Neural cell (in vitro differentiated cells): ENCODE measurements around the gene PLEKHA5. TPM values are rescaled to one million over a fixed set of nuclear protein-coding genes. Genes with fewer than 3 reads are reported as not detected.

ENCODE experiments used
- H2AFZ ChIP-seq: fragments of 200-600, 300-800 bp; sonication (generic), shearing (Covaris generic); 2 replicates; pipeline ENCODE4 v1.6.0; 2014; ENCODE audit warnings: low read depth, mild to moderate bottlenecking, antibody characterized with exemption, low read length, moderate library complexity
- H3F3A ChIP-seq: fragments of 200-600 bp; shearing (Covaris generic); 2 replicates; pipeline ENCODE4 v1.6.1; 2016; ENCODE audit warnings: mild to moderate bottlenecking, moderate library complexity, mixed read lengths, antibody characterized with exemption, low read length; ENCODE audit not compliant: insufficient read depth, poor library complexity, severe bottlenecking
- H3K27ac ChIP-seq: fragments of 200-600, 300-800 bp; sonication (generic), shearing (Covaris generic); 2 replicates; pipeline ENCODE4 v1.5.1; 2014; ENCODE audit warnings: mild to moderate bottlenecking, low read length, moderate library complexity
- H3K27me3 ChIP-seq: fragments of 300-800, 200-600 bp; sonication (generic), shearing (Covaris generic); 2 replicates; pipeline ENCODE4 v1.6.0; 2014; ENCODE audit warnings: mild to moderate bottlenecking, low read depth, low read length, moderate library complexity; ENCODE audit not compliant: insufficient read depth
- H3K36me3 ChIP-seq: fragments of 300-800, 200-600 bp; sonication (generic), shearing (Covaris generic); 2 replicates; pipeline ENCODE4 v1.5.1; 2014; ENCODE audit warnings: mild to moderate bottlenecking, antibody characterized with exemption, low read length, moderate library complexity; ENCODE audit not compliant: insufficient read depth
- H3K4me2 ChIP-seq: fragments of 300-800, 200-600 bp; sonication (generic), shearing (Covaris generic); 2 replicates; pipeline ENCODE4 v1.6.0; 2014; ENCODE audit warnings: mild to moderate bottlenecking, low read length
- H3K4me3 ChIP-seq: fragments of 300-800, 200-600 bp; sonication (generic), shearing (Covaris generic); 2 replicates; pipeline ENCODE4 v1.5.1; 2014; ENCODE audit warnings: mild to moderate bottlenecking, low read length, moderate library complexity
- H3K79me2 ChIP-seq: fragments of 200-600 bp; shearing (Covaris generic); replicated peaks from 2 replicates; pipeline ENCODE4 v1.6.0; 2014; ENCODE audit warnings: mild to moderate bottlenecking, low read length, moderate library complexity; ENCODE audit not compliant: insufficient read depth
- H3K9ac ChIP-seq: fragments of 300-800, 200-600 bp; sonication (generic), shearing (Covaris generic); 2 replicates; pipeline ENCODE4 v1.6.1; 2016; ENCODE audit warnings: mild to moderate bottlenecking, low read length, mixed read lengths
- H3K9me2 ChIP-seq: fragments of 200-600 bp; shearing (Covaris generic); 2 replicates; pipeline ENCODE4 v1.6.1; 2016; ENCODE audit warnings: mild to moderate bottlenecking, low read length, mixed read lengths; ENCODE audit not compliant: insufficient read depth
- H3K9me3 ChIP-seq: fragments of 200-600, 300-800 bp; sonication (generic), shearing (Covaris generic); 2 replicates; pipeline ENCODE4 v1.6.1; 2016; ENCODE audit warnings: mild to moderate bottlenecking, mixed run types, low read length, moderate library complexity, mixed read lengths
- H4K20me1 ChIP-seq: fragments of 200-600 bp; shearing (Covaris generic); 2 replicates; pipeline ENCODE4 v1.6.1; 2016; ENCODE audit warnings: mild to moderate bottlenecking, mixed run types; ENCODE audit not compliant: insufficient read depth
- EP300 ChIP-seq: fragments of 450-650 bp; conservative IDR thresholded peaks from 2 replicates; pipeline ENCODE4 v1.6.1; 2014; ENCODE audit warnings: antibody characterized with exemption, mild to moderate bottlenecking, moderate library complexity; ENCODE audit not compliant: poor library complexity, severe bottlenecking
- MXI1 ChIP-seq: fragments of 450-650 bp; conservative IDR thresholded peaks from 2 replicates; pipeline ENCODE4 v1.6.1; 2014; ENCODE audit warnings: antibody characterized with exemption, mild to moderate bottlenecking; ENCODE audit not compliant: poor library complexity, severe bottlenecking
- POLR2AphosphoS5 ChIP-seq: IDR thresholded peaks from 2 replicates; pipeline ENCODE4 v1.6.1; 2012
- RAD21 ChIP-seq: fragments of 450-650 bp; conservative IDR thresholded peaks from 2 replicates; pipeline ENCODE4 v1.6.1; 2014; ENCODE audit warnings: antibody characterized with exemption, mild to moderate bottlenecking, moderate library complexity
- SMC3 ChIP-seq: fragments of 450-650 bp; conservative IDR thresholded peaks from 2 replicates; pipeline ENCODE4 v1.6.1; 2014; ENCODE audit warnings: antibody characterized with exemption, mild to moderate bottlenecking, moderate library complexity; ENCODE audit not compliant: poor library complexity
- TAF1 ChIP-seq: IDR thresholded peaks from 2 replicates; pipeline ENCODE4 v1.6.1; 2012; ENCODE audit warnings: low read depth
- polyA plus RNA-seq: library from polyadenylated mRNA; depleted of rRNA; stranded (reverse); fragments of >200 nt; gene quantifications from 2 replicates; pipeline ENCODE4 v1.2.3, GENCODE V29; 2014
- TF ChIP-seq, protein P1 (sequence below): fragments of 450-650 bp; IDR thresholded peaks from 2 replicates; pipeline ENCODE4 v1.5.1; 2014; ENCODE audit warnings: antibody characterized with exemption, mild to moderate bottlenecking, moderate library complexity; ENCODE audit not compliant: poor library complexity, severe bottlenecking
- TF ChIP-seq, protein P2 (sequence below): IDR thresholded peaks from 2 replicates; pipeline ENCODE4 v1.6.1; 2012; ENCODE audit warnings: borderline replicate concordance

PLEKHA5 gene
- polyA plus RNA-seq, 1 donor from 2014 or later, result 130 TPM

DNA sequence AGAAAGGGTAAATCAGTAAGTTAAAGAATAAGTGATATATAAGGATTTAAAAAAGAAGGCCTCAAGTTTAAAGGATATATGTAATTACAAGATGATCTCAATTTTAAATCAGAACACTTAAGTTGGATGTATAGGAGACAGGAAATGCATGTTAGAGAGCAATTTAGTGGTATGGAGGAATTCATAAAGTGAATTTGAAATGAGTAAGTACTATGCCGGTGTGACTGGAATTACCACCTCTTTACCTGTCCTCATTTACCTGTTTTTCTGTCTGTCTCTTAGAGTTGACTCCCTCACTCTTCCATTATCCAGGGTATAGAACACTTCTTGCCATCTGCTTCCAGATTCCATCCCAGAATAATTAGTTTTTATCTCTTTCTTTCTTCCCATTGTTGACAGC is 73.5 kb downstream of the PLEKHA5 start:
- H3K79me2 ChIP-seq, result peaks cover 52% of the 10 kb centered on the region
- no peak overlapping the region for H3K4me2 ChIP-seq
- H3K4me3 ChIP-seq, result no peak overlapping the region
- no peak overlapping the region for H2AFZ ChIP-seq
- TF ChIP-seq, protein P1, sequence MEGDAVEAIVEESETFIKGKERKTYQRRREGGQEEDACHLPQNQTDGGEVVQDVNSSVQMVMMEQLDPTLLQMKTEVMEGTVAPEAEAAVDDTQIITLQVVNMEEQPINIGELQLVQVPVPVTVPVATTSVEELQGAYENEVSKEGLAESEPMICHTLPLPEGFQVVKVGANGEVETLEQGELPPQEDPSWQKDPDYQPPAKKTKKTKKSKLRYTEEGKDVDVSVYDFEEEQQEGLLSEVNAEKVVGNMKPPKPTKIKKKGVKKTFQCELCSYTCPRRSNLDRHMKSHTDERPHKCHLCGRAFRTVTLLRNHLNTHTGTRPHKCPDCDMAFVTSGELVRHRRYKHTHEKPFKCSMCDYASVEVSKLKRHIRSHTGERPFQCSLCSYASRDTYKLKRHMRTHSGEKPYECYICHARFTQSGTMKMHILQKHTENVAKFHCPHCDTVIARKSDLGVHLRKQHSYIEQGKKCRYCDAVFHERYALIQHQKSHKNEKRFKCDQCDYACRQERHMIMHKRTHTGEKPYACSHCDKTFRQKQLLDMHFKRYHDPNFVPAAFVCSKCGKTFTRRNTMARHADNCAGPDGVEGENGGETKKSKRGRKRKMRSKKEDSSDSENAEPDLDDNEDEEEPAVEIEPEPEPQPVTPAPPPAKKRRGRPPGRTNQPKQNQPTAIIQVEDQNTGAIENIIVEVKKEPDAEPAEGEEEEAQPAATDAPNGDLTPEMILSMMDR, result no peak
- TF ChIP-seq, protein P2, sequence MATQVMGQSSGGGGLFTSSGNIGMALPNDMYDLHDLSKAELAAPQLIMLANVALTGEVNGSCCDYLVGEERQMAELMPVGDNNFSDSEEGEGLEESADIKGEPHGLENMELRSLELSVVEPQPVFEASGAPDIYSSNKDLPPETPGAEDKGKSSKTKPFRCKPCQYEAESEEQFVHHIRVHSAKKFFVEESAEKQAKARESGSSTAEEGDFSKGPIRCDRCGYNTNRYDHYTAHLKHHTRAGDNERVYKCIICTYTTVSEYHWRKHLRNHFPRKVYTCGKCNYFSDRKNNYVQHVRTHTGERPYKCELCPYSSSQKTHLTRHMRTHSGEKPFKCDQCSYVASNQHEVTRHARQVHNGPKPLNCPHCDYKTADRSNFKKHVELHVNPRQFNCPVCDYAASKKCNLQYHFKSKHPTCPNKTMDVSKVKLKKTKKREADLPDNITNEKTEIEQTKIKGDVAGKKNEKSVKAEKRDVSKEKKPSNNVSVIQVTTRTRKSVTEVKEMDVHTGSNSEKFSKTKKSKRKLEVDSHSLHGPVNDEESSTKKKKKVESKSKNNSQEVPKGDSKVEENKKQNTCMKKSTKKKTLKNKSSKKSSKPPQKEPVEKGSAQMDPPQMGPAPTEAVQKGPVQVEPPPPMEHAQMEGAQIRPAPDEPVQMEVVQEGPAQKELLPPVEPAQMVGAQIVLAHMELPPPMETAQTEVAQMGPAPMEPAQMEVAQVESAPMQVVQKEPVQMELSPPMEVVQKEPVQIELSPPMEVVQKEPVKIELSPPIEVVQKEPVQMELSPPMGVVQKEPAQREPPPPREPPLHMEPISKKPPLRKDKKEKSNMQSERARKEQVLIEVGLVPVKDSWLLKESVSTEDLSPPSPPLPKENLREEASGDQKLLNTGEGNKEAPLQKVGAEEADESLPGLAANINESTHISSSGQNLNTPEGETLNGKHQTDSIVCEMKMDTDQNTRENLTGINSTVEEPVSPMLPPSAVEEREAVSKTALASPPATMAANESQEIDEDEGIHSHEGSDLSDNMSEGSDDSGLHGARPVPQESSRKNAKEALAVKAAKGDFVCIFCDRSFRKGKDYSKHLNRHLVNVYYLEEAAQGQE, result no peak
- TF ChIP-seq EP300, result no peak
- no peak for TF ChIP-seq SMC3
- no peak for TF ChIP-seq MXI1
- no peak for TF ChIP-seq POLR2AphosphoS5
- H3K9me3 ChIP-seq, result no peaks in the 10 kb centered on the region
- H3K9me2 ChIP-seq, result no peaks in the 10 kb centered on the region
- no peak overlapping the region for H3K9ac ChIP-seq
- H3K36me3 ChIP-seq, result no peaks in the 10 kb centered on the region
- H3K27ac ChIP-seq, result no peak overlapping the region
- H3F3A ChIP-seq, result no peaks in the 10 kb centered on the region
- no peaks in the 10 kb centered on the region for H3K27me3 ChIP-seq
- H4K20me1 ChIP-seq, result no peaks in the 10 kb centered on the region

DNA sequence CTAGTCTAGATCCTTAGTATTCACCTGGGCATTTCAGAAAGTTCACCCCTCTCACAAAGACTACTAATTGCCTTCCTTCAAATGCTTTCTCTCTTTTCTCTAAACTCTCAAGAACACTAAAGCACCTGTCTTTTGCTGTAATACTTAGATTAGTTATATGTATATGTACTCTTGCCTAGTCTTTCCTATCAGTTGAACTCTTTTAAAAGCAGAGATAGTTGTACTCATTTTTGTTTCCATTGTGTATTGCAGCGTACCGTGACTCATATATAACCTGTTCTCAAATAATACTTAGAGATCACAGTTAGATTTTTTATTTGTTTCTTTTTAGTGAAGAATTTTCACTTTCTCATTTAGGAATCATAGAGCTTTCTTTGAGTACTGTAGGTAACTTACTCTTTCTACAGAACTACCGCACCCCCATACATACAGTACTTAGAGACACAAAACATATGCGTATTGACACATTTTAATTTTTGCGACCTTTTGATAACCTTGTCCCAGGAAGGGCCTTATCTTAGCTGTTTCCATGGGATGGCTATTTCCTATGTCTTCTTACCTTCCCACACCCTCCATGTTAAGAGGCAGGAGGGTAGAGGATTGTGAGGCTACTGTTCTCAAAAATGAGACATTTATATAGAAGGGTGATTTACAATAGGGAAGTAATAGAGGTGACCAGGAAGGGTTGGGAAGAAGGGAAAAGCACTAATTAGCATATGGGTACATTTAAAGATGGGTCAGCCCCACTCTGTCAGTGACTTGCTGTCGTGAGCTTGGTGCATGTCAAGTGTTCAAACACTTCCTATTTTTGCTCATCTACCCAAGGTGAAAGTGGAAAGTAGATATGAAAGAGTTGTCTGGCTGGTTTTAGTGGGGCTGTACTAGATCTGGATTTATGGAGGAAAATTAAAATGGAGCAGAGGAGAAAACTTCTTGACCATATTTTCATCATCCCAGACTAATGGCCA is 74.3 kb downstream of the PLEKHA5 start:
- no peak overlapping the region for H3K27ac ChIP-seq
- H3K9me3 ChIP-seq, result no peaks in the 10 kb centered on the region
- H3K4me2 ChIP-seq, result no peak overlapping the region
- H3K4me3 ChIP-seq, result no peak overlapping the region
- no peaks in the 10 kb centered on the region for H3F3A ChIP-seq
- no peaks in the 10 kb centered on the region for H4K20me1 ChIP-seq
- no peaks in the 10 kb centered on the region for H3K9me2 ChIP-seq
- H3K9ac ChIP-seq, result no peak overlapping the region
- H3K27me3 ChIP-seq, result no peaks in the 10 kb centered on the region
- no peaks in the 10 kb centered on the region for H3K36me3 ChIP-seq
- TF ChIP-seq EP300 (no peak), POLR2AphosphoS5 (no peak), TAF1 (no peak), RAD21 (no peak)
- TF ChIP-seq, protein P1, result no peak
- no peak overlapping the region for H2AFZ ChIP-seq
- H3K79me2 ChIP-seq, result peaks cover 57% of the 10 kb centered on the region
